HG03442 (cell line): ENCODE results near the gene TLCD3A.

Experiments used
- ATAC-seq: cut with Tn5 transposase; IDR thresholded peaks from one replicate; pipeline ENCODE4 v1.9.1; 2021; ENCODE audit warnings: mild to moderate bottlenecking, moderate library complexity; ENCODE audit not compliant: unreplicated experiment

Gene TLCD3A

GRCh38 chr17:705863-706262, 26.5 kb upstream of the TLCD3A start:
- no peak for ATAC-seq

- ATAC-seq, result no peak
Measured at GRCh38 chr17:708132-708531, 24.3 kb upstream of the TLCD3A start.

- ATAC-seq, result no peak
Measured at GRCh38 chr17:718075-718474, 14.3 kb upstream of the TLCD3A start.

GRCh38 chr17:720706-721539, 11.5 kb upstream of the TLCD3A start:
- ATAC-seq, result no peak

- no peak for ATAC-seq
Measured at GRCh38 chr17:721540-721937, 10.9 kb upstream of the TLCD3A start.

- ATAC-seq, result no peak
Measured at GRCh38 chr17:725084-725483, 7.3 kb upstream of the TLCD3A start.

GRCh38 chr17:725746-726145, 6.7 kb upstream of the TLCD3A start:
- no peak for ATAC-seq

GRCh38 chr17:726271-726919, 6.0 kb upstream of the TLCD3A start:
- ATAC-seq, result no peak

GRCh38 chr17:728911-729310, 3.5 kb upstream of the TLCD3A start:
- no peak for ATAC-seq

GRCh38 chr17:731644-732066, 741 bp upstream of the TLCD3A start:
- ATAC-seq, result no peak

GRCh38 chr17:732902-733720, 715 bp downstream of the TLCD3A start:
- ATAC-seq, result no peak

- ATAC-seq, result no peak
Measured at GRCh38 chr17:733743-734142, 1.3 kb downstream of the TLCD3A start.

GRCh38 chr17:737561-738113, 5.2 kb downstream of the TLCD3A start:
- no peak for ATAC-seq

- ATAC-seq, result peak; percentile 69
Measured at GRCh38 chr17:740240-741017, 8.0 kb downstream of the TLCD3A start.

GRCh38 chr17:742147-742793, 9.9 kb downstream of the TLCD3A start:
- ATAC-seq, result no peak

- ATAC-seq, result no peak
Measured at GRCh38 chr17:743139-743538, 10.7 kb downstream of the TLCD3A start.

GRCh38 chr17:744937-745336, 12.5 kb downstream of the TLCD3A start:
- ATAC-seq, result no peak

GRCh38 chr17:745406-745805, 13.0 kb downstream of the TLCD3A start:
- no peak for ATAC-seq

GRCh38 chr17:746181-746580, 13.8 kb downstream of the TLCD3A start:
- no peak for ATAC-seq
